Dendritic cell treated with granulocyte-macrophage colony-stimulating factor and Interleukin-4, amounts not matched to agents 40 ng/mL and 50 ng/mL, for 4 days (primary cell): ENCODE results near the gene IGFALS.

Experiments used
- H3K27ac Mint-ChIP-seq: one replicate; pipeline ENCODE4 v1.8.0; 2022; ENCODE audit warnings: mild to moderate bottlenecking, mixed read lengths
- H3K27me3 Mint-ChIP-seq: one replicate; pipeline ENCODE4 v1.8.0; 2022; ENCODE audit warnings: mild to moderate bottlenecking, mixed read lengths
- H3K36me3 Mint-ChIP-seq: one replicate; pipeline ENCODE4 v1.8.0; 2022; ENCODE audit warnings: low read depth, mixed read lengths
- H3K4me1 Mint-ChIP-seq: one replicate; pipeline ENCODE4 v1.8.0; 2022; ENCODE audit warnings: low read depth, mixed read lengths
- H3K4me3 Mint-ChIP-seq: one replicate; pipeline ENCODE4 v1.8.0; 2022; ENCODE audit warnings: mild to moderate bottlenecking, moderate library complexity, mixed read lengths
- H3K9me3 Mint-ChIP-seq: one replicate; pipeline ENCODE4 v1.8.0; 2022; ENCODE audit warnings: mixed read lengths
- intact Hi-C: fragments of 100-400 bp; cut with micrococcal nuclease; formaldehyde crosslinking; loops from one replicate; pipeline ENCODE4 v1.15.0; 2022

The IGFALS gene

DNA sequence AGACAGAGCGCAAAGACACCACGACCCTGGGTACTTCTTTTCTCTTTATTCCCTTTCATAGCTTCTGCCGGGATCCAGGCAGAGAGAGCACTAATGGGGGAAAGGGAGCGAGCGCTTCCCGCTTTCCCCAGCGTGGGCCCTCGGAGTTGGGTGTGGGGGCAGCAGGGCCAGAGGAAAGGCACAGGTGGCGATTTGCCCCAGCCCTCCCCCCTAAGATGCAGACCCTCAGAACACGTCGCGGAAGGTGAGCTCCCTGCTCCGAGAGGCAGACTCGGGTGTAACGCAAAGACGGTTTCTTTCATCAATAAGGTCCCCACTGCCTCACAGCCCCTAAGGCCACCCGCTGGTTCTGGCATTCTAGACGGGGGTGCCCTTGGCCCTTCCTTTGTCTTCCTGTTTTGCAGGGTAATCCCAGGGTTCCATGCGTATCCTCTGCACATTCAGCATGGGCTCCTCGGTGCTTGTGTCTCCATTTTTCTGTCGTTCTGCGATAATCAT, 21.6 kb downstream of the IGFALS start:
- H3K36me3 Mint-ChIP-seq: peaks cover 81% of the 10 kb centered on the region

DNA sequence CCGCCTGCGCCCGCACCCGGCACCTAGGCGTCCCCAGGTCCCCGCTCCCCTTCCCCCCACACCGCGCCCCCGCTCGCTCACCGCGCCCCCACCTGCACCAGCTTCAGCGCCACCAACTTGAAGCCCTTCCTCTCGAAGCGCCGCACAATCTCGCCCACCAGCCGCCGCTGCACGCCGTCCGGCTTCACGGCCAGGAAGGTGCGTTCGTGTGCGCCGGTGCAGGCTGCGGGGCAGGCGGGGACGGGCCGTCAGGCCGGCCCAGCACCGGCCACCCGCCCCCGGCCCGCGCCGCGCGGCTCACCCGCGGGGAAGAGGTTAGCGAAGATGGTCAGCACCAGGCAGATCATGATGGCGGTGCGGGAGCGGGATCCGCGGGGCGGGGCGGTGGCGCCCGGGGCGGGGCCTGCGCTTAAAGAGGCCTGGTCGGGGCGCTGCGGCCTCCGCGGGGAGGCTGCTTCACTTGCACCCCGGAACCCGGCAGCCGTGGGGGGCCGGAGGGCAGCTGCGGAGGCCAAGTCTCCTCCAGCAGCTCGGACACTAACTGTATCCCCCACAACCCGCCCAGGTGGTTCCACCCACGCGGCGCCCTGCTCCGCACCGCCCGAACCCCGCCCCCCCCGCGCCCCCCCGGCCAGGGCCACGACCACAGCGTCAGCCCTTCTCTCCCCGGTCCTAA, 22.2 kb downstream of the IGFALS start, which contains the start of gene NME3:
NME3 (minus strand) TSS at position 356 of the 676 bp plus-strand sequence; CDS start at position 347, 9 bp downstream.
- Mint-ChIP-seq H3K9me3 (no peaks in the 10 kb centered on the region), H3K27me3 (no peaks in the 10 kb centered on the region), H3K4me1 (peaks cover 46% of the 10 kb centered on the region), H3K27ac (peak within 1 kb of the TSS; percentile 85), H3K36me3 (peaks cover 81% of the 10 kb centered on the region), H3K4me3 (peak within 1 kb of the TSS; percentile 90)
- intact Hi-C loops: loop anchor here (5.0 kb wide), 2 partner anchors 64 to 156 kb away; partner anchors contain the start of gene MAPK8IP3

More for the DNA sequence above, 21.6 kb downstream of the IGFALS start:
- Mint-ChIP-seq H3K9me3 (no peaks in the 10 kb centered on the region), H3K4me1 (peaks cover 49% of the 10 kb centered on the region), H3K4me3 (peak overlapping the region; percentile 90), H3K27me3 (no peaks in the 10 kb centered on the region), H3K27ac (peak overlapping the region; percentile 85)
- intact Hi-C loops: loop anchor here (5.0 kb wide), 2 partner anchors 65 to 155 kb away; partner anchors contain the start of gene MAPK8IP3

DNA sequence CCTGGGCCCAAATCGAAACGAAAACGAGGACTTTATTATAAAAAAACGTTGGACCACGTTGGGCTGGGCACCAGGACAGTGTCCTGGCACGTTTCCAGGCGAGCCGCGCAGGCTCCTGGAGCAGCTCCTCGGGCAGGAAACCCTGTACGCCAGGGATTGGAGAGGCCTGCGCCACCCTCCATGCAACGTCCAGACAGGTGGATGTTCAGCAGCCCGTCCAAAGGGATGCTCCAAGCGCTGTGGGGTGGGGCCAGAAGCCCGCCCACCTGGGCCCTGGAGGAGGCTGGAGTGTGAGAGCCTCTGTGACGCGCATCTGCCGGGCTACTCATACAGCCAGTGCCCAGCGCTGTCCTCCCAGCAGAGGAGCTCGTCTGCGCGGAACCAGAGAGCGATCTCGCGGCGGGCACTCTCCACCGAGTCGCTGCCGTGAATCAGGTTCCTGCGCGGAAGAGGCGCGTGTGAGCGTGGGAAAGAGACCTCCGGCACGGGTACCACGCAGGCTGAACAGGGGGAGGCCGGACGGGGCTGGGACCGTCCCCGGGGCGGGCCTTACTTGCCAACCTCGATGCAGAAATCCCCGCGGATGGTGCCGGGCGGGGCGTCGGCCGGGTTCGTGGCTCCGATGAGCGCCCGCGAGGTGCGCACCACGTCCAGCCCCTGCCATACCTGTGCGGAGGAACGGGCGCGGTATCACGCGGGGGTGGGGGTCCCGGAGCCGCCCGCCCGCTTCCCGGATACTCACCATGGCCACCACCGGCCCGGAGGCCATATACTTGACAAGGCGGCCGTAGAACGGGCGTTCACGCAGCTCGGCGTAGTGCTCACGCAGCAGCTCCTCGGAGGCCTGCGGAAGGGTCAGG, 22.9 kb downstream of the IGFALS start:
- Mint-ChIP-seq H3K36me3 (peaks cover 81% of the 10 kb centered on the region), H3K27ac (peak overlapping the region; percentile 63), H3K27me3 (no peaks in the 10 kb centered on the region), H3K4me3 (peak overlapping the region; percentile 90), H3K9me3 (no peaks in the 10 kb centered on the region), H3K4me1 (peaks cover 46% of the 10 kb centered on the region)
- intact Hi-C loops: loop anchor here (5.0 kb wide), 2 partner anchors 63 to 157 kb away; partner anchors contain the start of gene MAPK8IP3

DNA sequence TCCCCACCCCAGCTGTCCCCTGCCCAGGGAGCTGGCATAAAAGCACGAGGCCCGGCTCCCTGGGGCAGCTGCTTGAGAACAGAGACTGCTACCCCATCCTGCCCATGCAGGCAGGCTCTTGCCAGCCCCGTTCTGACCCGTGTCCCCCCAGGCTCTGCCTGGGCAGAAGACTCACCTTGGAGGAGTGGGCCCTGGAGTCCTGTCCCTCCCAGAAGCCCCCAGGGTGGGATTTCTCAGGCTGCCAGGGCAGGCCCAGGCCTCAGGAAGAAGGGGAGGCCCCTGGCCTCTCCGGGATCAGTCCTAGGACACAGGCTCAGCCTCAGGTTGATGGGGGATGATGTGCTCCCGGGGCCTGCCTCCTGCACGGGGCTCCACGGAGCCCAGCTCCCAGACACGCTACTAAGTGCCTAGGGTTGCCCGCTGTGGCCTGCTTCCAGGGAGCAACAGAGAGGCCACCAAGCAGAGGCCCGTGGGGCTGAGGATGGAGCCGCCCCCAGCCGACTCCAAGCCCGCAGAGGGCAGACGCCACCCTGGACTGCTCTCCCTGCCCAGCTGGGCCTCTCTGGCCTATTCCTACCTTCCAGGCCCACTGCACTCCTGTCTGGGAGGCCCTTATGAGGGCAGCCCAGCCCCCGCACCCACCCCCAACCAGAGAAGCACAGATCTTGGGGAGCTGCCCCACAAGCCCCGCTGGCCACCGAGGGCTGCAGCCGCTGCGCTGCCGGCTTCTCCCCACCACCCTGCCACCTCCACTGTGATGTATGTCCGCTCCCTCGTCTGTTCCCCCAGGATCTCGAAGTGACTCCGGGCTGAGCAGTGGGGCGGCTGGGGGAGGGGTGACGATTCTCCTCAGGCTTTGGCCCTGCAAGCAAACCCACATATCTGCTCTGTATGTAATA, 23.9 kb downstream of the IGFALS start:
- H3K27ac Mint-ChIP-seq: peak overlapping the region; percentile 63
- no peaks in the 10 kb centered on the region for H3K9me3 Mint-ChIP-seq
- intact Hi-C loops: loop anchor here (5.0 kb wide), 2 partner anchors 62 to 158 kb away; partner anchors contain the start of gene MAPK8IP3
- peaks cover 39% of the 10 kb centered on the region for H3K4me1 Mint-ChIP-seq
- H3K4me3 Mint-ChIP-seq: peak overlapping the region; percentile 90
- H3K36me3 Mint-ChIP-seq: peaks cover 81% of the 10 kb centered on the region
- H3K27me3 Mint-ChIP-seq: no peaks in the 10 kb centered on the region

DNA sequence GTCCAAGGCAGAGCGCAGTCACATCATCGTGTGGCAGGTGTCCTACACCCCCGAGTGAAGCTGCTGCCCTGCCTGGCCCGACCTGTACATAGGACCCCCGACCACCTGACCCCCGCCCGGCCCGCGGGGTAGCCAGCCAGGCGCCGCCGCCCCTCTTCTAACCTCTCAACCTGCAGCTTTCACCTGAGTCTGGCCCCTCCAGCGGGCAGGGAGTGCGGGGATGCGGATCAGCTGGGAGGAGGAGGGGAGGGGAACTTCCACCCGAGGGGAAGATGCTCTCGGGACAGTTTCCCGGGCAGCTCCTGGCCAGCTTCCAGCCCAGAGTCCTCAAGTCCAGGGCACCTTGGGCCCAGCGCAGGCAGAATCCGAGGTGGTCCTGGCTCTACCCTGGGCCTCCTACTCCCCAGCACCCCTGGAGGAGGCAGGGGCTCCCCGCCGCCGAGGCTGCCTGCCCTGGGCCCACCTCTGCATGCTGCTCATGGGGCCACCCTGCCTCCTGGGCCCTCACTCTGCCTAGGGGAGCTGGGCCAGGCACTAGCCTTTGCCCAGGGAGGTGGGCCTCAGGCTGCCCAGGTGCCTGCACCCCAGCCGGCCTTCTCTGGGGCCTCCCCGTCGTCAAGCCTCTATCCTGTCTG, 24.6 kb downstream of the IGFALS start:
- intact Hi-C loops: no loop called here
- H3K4me3 Mint-ChIP-seq: no peak overlapping the region
- H3K9me3 Mint-ChIP-seq: no peaks in the 10 kb centered on the region
- peaks cover 87% of the 10 kb centered on the region for H3K36me3 Mint-ChIP-seq
- peaks cover 32% of the 10 kb centered on the region for H3K4me1 Mint-ChIP-seq
- no peak overlapping the region for H3K27ac Mint-ChIP-seq
- no peaks in the 10 kb centered on the region for H3K27me3 Mint-ChIP-seq

DNA sequence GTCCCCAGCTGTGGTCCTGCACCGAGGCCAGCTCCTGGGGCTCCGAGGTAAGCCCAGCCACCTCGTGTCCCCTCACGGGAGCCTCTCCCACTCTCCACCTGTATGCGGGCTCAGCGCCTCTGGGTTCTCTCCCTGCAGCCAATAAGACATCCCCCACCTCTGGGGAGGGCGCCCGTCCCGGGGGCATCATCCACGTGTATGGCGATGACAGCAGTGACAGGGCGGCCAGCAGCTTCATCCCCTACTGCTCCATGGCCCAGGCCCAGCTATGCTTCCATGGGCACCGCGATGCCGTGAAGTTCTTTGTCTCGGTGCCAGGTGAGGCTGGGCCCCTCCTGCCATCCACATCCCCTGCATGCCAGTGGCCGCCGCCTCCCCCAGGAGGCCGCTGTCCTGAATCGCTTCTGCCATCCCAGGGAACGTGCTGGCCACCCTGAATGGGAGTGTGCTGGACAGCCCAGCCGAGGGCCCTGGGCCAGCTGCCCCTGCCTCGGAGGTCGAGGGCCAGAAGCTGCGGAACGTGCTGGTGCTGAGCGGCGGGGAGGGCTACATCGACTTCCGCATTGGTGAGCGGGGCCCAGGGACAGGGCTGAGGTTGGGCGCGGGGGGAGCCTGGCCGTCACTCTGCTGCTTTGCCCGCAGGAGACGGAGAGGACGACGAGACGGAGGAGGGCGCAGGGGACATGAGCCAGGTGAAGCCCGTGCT, 25.3 kb downstream of the IGFALS start:
- no peak overlapping the region for H3K4me3 Mint-ChIP-seq
- peaks cover 91% of the 10 kb centered on the region for H3K36me3 Mint-ChIP-seq
- H3K27ac Mint-ChIP-seq: no peak overlapping the region
- H3K4me1 Mint-ChIP-seq: peaks cover 29% of the 10 kb centered on the region
- no peaks in the 10 kb centered on the region for H3K9me3 Mint-ChIP-seq
- H3K27me3 Mint-ChIP-seq: no peaks in the 10 kb centered on the region
- intact Hi-C loops: no loop called here

DNA sequence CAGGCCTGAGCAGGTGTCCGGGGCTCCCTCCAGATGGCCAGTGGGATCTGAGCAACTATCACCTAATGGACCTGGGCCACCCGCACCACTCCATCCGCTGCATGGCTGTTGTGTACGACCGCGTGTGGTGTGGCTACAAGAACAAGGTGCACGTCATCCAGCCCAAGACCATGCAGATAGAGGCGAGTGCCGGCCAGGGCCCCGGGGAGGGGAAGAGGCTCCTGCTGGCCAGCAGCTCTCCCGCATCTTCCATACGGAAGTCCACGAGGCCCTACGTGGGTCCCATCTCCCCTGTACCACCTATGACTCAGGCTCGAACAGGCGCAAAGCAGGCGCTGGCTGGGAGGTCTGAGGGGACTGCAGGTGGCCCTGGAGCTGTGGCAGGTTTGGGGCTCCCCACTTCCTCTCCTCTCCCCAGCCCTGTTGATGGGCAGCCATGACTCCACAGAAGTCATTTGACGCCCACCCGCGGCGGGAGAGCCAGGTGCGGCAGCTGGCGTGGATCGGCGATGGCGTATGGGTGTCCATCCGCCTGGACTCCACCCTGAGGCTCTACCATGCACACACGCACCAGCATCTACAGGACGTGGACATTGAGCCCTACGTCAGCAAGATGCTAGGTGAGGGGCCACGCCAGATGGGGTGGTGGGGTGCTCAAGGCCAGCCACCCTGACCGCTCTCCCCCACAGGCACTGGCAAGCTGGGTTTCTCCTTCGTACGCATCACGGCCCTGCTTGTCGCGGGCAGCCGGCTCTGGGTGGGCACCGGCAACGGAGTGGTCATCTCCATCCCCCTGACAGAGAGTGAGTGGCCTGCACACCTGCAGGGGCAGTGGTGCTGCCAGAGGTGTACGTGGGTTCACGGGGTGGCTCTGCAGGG, 26.1 kb downstream of the IGFALS start:
- no peaks in the 10 kb centered on the region for H3K9me3 Mint-ChIP-seq
- no peaks in the 10 kb centered on the region for H3K27me3 Mint-ChIP-seq
- H3K27ac Mint-ChIP-seq: no peak overlapping the region
- intact Hi-C loops: no loop called here
- H3K4me3 Mint-ChIP-seq: no peak overlapping the region
- H3K36me3 Mint-ChIP-seq: peaks cover 91% of the 10 kb centered on the region
- H3K4me1 Mint-ChIP-seq: peaks cover 28% of the 10 kb centered on the region

DNA sequence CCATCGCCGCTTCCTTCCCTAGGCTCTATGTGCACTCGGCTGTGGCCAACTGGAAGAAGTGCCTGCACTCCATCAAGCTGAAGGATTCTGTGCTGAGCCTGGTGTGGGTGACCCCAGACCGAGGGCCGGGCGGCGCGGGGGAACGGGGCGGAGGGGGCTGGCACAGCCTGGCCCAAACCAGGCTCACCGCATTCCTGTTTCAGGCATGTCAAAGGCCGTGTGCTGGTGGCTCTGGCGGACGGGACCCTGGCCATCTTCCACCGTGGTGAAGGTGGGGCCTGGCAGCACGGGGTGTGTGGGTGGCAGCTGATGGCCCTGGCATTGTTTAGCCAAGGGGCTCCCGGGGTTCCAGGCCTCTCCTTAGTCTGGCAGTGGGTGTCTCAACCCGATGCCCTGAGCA, 26.8 kb downstream of the IGFALS start:
- Mint-ChIP-seq H3K4me1 (peaks cover 22% of the 10 kb centered on the region), H3K36me3 (peaks cover 91% of the 10 kb centered on the region), H3K27ac (no peak overlapping the region), H3K9me3 (no peaks in the 10 kb centered on the region), H3K4me3 (no peak overlapping the region), H3K27me3 (no peaks in the 10 kb centered on the region)
- intact Hi-C loops: no loop called here

DNA sequence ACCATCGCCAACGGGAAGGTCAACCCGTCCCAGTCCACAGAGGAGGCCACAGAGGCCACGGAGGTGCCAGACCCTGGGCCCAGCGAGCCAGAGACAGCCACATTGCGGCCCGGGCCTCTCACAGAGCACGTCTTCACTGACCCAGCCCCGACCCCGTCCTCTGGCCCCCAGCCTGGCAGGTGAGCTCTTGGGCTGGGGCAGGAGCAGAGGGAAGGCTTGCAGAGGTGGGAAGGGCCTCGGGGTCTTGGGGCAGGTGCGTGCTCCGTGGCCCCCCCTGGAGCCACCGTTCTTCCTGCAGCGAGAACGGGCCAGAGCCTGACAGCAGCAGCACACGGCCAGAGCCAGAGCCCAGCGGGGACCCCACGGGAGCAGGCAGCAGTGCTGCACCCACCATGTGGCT, 27.3 kb downstream of the IGFALS start:
- intact Hi-C loops: no loop called here
- Mint-ChIP-seq H3K4me1 (peaks cover 20% of the 10 kb centered on the region), H3K4me3 (no peak overlapping the region), H3K36me3 (peaks cover 94% of the 10 kb centered on the region), H3K27ac (no peak overlapping the region), H3K9me3 (no peaks in the 10 kb centered on the region), H3K27me3 (no peaks in the 10 kb centered on the region)

DNA sequence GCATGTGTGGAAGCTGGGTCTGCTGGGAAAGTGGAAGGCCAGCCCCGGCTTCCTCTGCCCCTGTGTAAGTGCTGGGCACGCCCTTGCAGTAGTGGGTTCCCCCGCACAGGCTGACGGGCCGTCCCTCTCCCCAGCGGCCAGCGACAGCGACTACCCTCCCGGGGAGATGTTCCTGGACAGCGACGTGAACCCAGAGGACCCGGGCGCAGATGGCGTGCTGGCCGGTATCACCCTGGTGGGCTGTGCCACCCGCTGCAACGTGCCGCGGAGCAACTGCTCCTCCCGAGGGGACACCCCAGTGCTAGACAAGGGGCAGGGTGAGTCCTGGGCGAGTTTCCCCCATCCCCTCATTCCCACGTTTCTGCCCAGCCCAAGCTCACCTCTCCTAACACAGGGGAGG, 27.7 kb downstream of the IGFALS start:
- Mint-ChIP-seq H3K36me3 (peaks cover 98% of the 10 kb centered on the region), H3K4me1 (peaks cover 20% of the 10 kb centered on the region), H3K9me3 (no peaks in the 10 kb centered on the region), H3K27ac (no peak overlapping the region), H3K27me3 (no peaks in the 10 kb centered on the region), H3K4me3 (no peak overlapping the region)
- intact Hi-C loops: no loop called here

DNA sequence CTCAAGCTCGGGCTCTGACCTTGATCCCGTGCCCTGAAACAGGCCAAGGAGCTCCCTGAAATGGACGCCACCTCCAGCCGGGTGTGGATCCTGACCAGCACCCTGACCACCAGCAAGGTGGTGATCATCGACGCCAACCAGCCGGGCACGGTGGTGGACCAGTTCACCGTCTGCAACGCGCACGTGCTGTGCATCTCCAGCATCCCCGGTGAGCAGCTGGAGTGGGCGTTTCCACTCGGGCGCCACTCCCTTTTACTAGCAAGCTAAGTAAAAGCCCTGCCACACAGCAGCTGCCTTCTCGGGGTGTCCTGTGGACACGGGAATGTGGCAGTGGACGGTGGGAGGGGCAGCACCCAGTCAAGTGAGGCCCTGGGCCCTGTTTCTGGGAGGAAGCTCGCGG, 28.5 kb downstream of the IGFALS start:
- intact Hi-C loops: no loop called here
- Mint-ChIP-seq H3K27ac (no peak overlapping the region), H3K36me3 (peaks cover 100% of the 10 kb centered on the region), H3K4me1 (peaks cover 12% of the 10 kb centered on the region), H3K27me3 (no peaks in the 10 kb centered on the region), H3K4me3 (no peak overlapping the region), H3K9me3 (no peaks in the 10 kb centered on the region)
